AG04450 (cell line): ENCODE results near the gene SFXN4. TPM values are rescaled to one million over a fixed set of nuclear protein-coding genes. Genes with fewer than 3 reads are reported as not detected.

Experiments
- CTCF ChIA-PET: fragments of 300-600, 350-600 bp; formaldehyde crosslinking; extraction: SDS; loops from one replicate; lab custom pipeline; 2022; ENCODE audit warnings: antibody characterized with exemption, inconsistent platforms; lab: Charles Lee
- POLR2A ChIA-PET: fragments of 350-600 bp; formaldehyde crosslinking; extraction: SDS; loops from one replicate; lab custom pipeline; 2021; ENCODE audit warnings: antibody characterized with exemption, inconsistent platforms; lab: Yijun Ruan, JAX
- DNase-seq: peaks from one replicate; pipeline ENCODE4 v3.0.0-alpha.2; 2011; ENCODE audit warnings: low read depth, low spot score
- H3K27ac ChIP-seq: one replicate; pipeline ENCODE4 v1.5.1; 2012; ENCODE audit warnings: low read depth, low read length, control low read depth
- H3K27me3 ChIP-seq: one replicate; pipeline ENCODE4 v1.6.0; 2012; ENCODE audit warnings: low read length; ENCODE audit not compliant: control insufficient read depth, insufficient read depth
- H3K4me3 ChIP-seq: 2 replicates; pipeline ENCODE4 v1.5.1; 2011; ENCODE audit warnings: mild to moderate bottlenecking, low read depth, low read length, control low read depth
- H3K9me3 ChIP-seq: 2 replicates; pipeline ENCODE4 v1.5.1; 2012; ENCODE audit warnings: low read length; ENCODE audit not compliant: control insufficient read depth, insufficient read depth
- polyA plus RNA-seq: library from polyadenylated mRNA; depleted of rRNA; stranded (reverse); fragments of >200 nt; gene quantifications from 2 replicates; pipeline ENCODE4 v1.2.3, GENCODE V29; 2011
- TF ChIP-seq, protein P1 (sequence below): IDR thresholded peaks from 2 replicates; pipeline ENCODE4 v1.5.1; 2011; ENCODE audit warnings: low read depth, low read length, control low read depth, inconsistent platforms

SFXN4 gene
- polyA plus RNA-seq, 1 experiment = 17.1 TPM

DNA sequence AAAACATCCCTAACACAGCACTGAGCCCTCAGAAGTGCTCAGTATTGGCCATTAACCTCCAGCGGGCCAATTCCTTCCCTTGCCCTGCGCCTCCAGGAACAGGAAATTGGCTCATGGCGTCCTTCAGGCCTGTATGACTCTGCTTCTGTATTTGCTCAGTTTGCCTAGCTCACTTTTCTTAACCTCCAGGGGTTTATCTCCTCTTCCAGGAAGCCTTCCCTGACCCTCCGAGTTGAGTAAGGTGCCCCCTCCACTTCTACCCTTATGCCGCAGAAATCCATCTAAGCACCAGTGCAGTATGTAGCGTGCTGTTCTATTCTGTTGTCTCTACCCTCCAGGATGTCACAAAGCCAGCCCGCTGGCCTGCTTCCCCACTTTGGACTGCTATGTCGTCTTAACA is 1.1 kb upstream of the SFXN4 start:
- POLR2A ChIA-PET = no interaction called here
- Histone ChIP-seq H3K27ac (no peak overlapping the region), H3K9me3 (no peaks in the 10 kb centered on the region), H3K27me3 (no peaks in the 10 kb centered on the region), H3K4me3 (no peak overlapping the region)
- CTCF ChIA-PET = no interaction called here
- TF ChIP-seq, protein P1, sequence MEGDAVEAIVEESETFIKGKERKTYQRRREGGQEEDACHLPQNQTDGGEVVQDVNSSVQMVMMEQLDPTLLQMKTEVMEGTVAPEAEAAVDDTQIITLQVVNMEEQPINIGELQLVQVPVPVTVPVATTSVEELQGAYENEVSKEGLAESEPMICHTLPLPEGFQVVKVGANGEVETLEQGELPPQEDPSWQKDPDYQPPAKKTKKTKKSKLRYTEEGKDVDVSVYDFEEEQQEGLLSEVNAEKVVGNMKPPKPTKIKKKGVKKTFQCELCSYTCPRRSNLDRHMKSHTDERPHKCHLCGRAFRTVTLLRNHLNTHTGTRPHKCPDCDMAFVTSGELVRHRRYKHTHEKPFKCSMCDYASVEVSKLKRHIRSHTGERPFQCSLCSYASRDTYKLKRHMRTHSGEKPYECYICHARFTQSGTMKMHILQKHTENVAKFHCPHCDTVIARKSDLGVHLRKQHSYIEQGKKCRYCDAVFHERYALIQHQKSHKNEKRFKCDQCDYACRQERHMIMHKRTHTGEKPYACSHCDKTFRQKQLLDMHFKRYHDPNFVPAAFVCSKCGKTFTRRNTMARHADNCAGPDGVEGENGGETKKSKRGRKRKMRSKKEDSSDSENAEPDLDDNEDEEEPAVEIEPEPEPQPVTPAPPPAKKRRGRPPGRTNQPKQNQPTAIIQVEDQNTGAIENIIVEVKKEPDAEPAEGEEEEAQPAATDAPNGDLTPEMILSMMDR = no peak
- DNase-seq = no peak

DNA sequence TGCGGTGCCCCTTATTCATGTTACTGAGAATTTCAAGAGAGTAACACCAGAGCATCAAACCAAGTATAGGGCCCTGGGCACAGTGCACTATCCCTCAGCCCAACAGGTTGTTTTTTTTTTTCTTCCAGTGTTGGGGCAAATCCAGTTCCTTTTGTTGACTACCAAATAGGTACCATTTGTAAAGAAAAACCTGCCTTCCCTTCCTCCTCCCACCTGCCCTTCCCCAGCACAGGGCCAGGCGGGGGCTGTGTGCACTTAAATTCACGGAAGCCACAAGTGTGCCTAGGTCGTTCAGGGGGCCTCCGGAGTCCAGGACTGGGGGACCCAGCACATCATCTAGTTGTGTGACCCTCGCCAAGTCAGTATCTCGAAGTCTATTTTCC is 595 bp upstream of the SFXN4 start:
- no peak for DNase-seq
- TF ChIP-seq, protein P1 = no peak
- ChIA-PET CTCF (no interaction called here), POLR2A (no interaction called here)
- H3K27ac ChIP-seq = peak overlapping the region; percentile 47
- H3K4me3 ChIP-seq = peak overlapping the region; percentile 73
- H3K27me3 ChIP-seq = no peaks in the 10 kb centered on the region
- H3K9me3 ChIP-seq = no peaks in the 10 kb centered on the region

DNA sequence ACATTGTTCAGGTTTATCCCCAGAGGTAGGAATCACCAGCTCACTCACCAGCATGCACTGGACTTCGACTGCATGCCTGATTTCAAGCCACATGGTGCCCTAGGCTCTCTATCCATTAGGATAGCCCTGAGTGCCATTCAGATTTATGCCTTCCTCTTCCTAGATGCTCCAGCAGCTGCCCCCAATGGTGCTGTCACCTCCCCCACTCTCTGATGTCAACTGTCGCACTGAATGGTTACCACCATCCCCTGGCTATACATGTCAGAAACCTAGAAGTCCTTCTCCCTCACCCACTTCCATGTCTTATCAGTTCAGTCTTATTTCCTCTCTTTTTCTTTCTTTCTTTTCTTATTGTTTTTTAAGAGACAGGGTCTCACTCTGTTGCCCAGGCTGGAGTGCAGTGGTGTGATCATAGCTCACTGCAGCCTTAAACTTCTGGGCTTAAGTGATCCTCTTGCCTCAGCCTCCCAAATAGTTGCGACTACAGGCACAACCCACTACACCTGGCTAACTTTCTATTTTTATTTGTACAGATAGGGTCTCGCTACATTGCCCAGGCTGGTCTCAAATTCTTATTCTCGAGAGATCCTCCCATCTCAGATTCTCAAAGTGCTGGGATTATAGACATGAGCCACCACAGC is 2.9 kb downstream of the SFXN4 start:
- POLR2A ChIA-PET = interaction anchor here (0.8 kb wide), 1 partner anchor 59 kb away, joined by 3 read pairs; the partner anchor contains the start of gene DENND10
- H3K9me3 ChIP-seq = no peaks in the 10 kb centered on the region
- no peak overlapping the region for H3K27ac ChIP-seq
- H3K4me3 ChIP-seq = no peak overlapping the region
- TF ChIP-seq, protein P1 = no peak
- CTCF ChIA-PET = interaction anchor here (1.6 kb wide), 1 partner anchor 15 kb away, joined by 4 read pairs; no protein-coding TSS in a partner anchor
- DNase-seq = no peak
- H3K27me3 ChIP-seq = no peaks in the 10 kb centered on the region

DNA sequence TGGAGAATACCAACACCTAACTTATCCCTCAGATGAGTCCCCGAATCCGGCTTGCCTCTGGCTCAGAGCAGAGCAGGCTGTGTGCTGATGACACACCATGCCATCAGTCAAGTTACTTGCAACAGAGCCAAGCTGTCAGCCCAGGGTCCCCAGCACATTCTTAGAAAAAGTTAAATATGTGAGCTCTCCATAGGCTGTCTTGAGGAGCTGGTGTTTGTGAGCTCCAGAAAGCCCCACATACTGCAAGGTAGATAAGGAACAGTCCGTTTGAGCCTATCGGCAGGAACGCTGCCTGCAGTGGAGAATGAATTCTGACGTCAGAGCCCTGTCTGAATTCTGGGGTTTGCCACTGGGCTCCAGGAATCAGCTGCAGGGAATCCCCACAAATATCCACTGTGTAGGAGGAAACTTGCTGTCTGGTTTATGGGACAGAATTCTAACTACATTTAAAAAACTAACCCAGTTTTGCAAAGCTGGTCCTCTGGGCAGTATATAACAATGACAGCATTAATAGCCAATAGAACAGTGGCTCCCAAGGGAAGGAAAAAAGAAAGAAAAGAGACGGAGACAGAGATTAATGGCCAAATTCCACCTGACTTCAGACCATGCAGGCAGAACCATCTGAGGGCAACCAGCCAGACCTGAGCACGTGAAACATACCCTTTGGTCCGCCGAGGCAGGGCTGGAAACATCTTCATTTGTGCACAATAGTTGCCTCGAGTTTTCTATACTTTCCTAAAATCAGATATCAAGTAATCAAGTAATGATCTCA is 3.6 kb downstream of the SFXN4 start:
- ChIA-PET CTCF (interaction anchor here (0.5 to 1.6 kb wide), 4 partner anchors 14 to 54 kb away, joined by 3 to 5 read pairs (median 4); no protein-coding TSS in a partner anchor), POLR2A (interaction anchor here (0.5 to 0.8 kb wide), 3 partner anchors 15 to 527 kb away, joined by 3 to 5 read pairs (median 3); partner anchors contain the start of gene DENND10)
- Histone ChIP-seq H3K9me3 (no peaks in the 10 kb centered on the region), H3K27ac (peak overlapping the region; percentile 21), H3K27me3 (no peaks in the 10 kb centered on the region), H3K4me3 (no peak overlapping the region)
- TF ChIP-seq, protein P1 = peak; percentile 51
- no peak for DNase-seq

DNA sequence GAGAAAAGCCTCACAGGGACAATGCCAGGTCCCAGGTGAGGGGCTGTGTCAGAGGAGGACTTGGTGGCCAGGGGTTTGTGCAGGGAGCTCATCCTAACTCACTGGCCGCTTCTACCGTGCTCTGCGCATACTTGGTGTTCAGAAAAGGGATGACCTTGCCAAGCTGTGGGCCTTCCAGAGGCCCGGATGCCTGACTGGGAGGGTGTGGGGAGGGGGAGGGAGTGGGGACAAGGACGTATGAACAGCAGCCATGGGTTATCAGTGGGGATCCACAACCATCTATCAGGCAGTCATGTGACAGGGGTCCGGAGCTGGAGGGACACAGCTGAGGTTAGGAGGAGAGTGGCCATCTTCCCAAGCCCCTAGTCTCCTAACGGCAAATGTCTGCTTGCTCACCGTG is 6.2 kb downstream of the SFXN4 start:
- Histone ChIP-seq H3K27me3 (no peaks in the 10 kb centered on the region), H3K4me3 (no peak overlapping the region), H3K9me3 (no peaks in the 10 kb centered on the region), H3K27ac (no peak overlapping the region)
- TF ChIP-seq, protein P1 = no peak
- no peak for DNase-seq
- CTCF ChIA-PET = no interaction called here
- POLR2A ChIA-PET = no interaction called here
